Hepatocyte (in vitro differentiated cells): Measurements from ENCODE around the gene MUC5B.

Experiments
- CTCF ChIP-seq: fragments of 200-600 bp; sonication (generic); IDR thresholded peaks from 2 replicates; pipeline ENCODE4 v1.5.1; 2016; ENCODE audit warnings: antibody characterized with exemption, mild to moderate bottlenecking; ENCODE audit not compliant: poor library complexity
- EZH2 ChIP-seq: fragments of 200-600 bp; sonication (generic); IDR thresholded peaks from 2 replicates; pipeline ENCODE4 v1.6.1; 2016; ENCODE audit warnings: antibody characterized with exemption, mild to moderate bottlenecking, borderline replicate concordance
- EZH2phosphoT487 ChIP-seq: fragments of 200-600 bp; sonication (generic); IDR thresholded peaks from one replicate; pipeline ENCODE4 v1.6.1; 2018; ENCODE audit warnings: antibody characterized with exemption, mild to moderate bottlenecking, low read depth, moderate library complexity; ENCODE audit not compliant: unreplicated experiment, severe bottlenecking

GRCh38 chr11:1220941-1221721, 1.7 kb upstream of the MUC5B start:
- TF ChIP-seq CTCF = no peak
- no peak for TF ChIP-seq EZH2phosphoT487
- TF ChIP-seq EZH2 = no peak
